WTC11 (cell line): ENCODE results near the gene TBC1D22B. TPM values are rescaled to one million over a fixed set of nuclear protein-coding genes. Genes with fewer than 3 reads are reported as not detected.
"Not testable (repeated sequence)": the region's sequence is repeated elsewhere in the genome, so short reads cannot be mapped to it uniquely, and the experiment has no call there.

Experiments
- ATAC-seq: fragments of 200-7000 bp; cut with Tn5 transposase; 2 replicates; pipeline ENCODE4 v1.10.0; 2021; ENCODE audit warnings: mild to moderate bottlenecking, moderate library complexity
- CTCF ChIA-PET: fragments of 300-600 bp; sonication (Branson Sonifier 250); formaldehyde crosslinking; loops from one replicate; lab custom pipeline; 2021; ENCODE audit warnings: antibody characterized with exemption; lab: Charles Lee
- POLR2A ChIA-PET: fragments of 350-600 bp; sonication (Branson Sonifier 250); formaldehyde crosslinking; loops from one replicate; lab custom pipeline; 2021; ENCODE audit warnings: antibody characterized with exemption; lab: Charles Lee
- DNase-seq: peaks from one replicate; pipeline ENCODE4 v3.0.0; 2021; ENCODE audit warnings: low spot score
- H3K27ac Mint-ChIP-seq: 2 replicates; pipeline ENCODE4 v1.8.0; 2021; ENCODE audit warnings: mixed read lengths
- H3K27me3 Mint-ChIP-seq: 2 replicates; pipeline ENCODE4 v1.8.0; 2021; ENCODE audit warnings: low read depth, mild to moderate bottlenecking, moderate library complexity, mixed read lengths
- H3K36me3 Mint-ChIP-seq: 2 replicates; pipeline ENCODE4 v1.8.0; 2021; ENCODE audit warnings: mixed read lengths
- H3K4me1 Mint-ChIP-seq: 2 replicates; pipeline ENCODE4 v1.8.0; 2022; ENCODE audit warnings: mixed read lengths
- H3K4me3 Mint-ChIP-seq: 2 replicates; pipeline ENCODE4 v1.8.0; 2021; ENCODE audit warnings: mild to moderate bottlenecking, moderate library complexity, mixed read lengths
- H3K9me3 Mint-ChIP-seq: 2 replicates; pipeline ENCODE4 v1.8.0; 2021; ENCODE audit warnings: mixed read lengths
- CREB1 ChIP-seq: sonication (generic); formaldehyde crosslinking; IDR thresholded peaks from 2 replicates; pipeline ENCODE4 v1.8.0; 2023; ENCODE audit warnings: mild to moderate bottlenecking, missing genetic modification reagents
- FOXJ3 ChIP-seq: sonication (generic); formaldehyde crosslinking; IDR thresholded peaks from 2 replicates; pipeline ENCODE4 v1.9.0; 2021; ENCODE audit warnings: missing genetic modification reagents, mild to moderate bottlenecking, borderline replicate concordance
- GABPB1 ChIP-seq: sonication (generic); formaldehyde crosslinking; IDR thresholded peaks from 2 replicates; pipeline ENCODE4 v1.8.1; 2023; ENCODE audit warnings: mild to moderate bottlenecking, missing genetic modification reagents
- IRF2 ChIP-seq: sonication (generic); formaldehyde crosslinking; IDR thresholded peaks from 2 replicates; pipeline ENCODE4 v1.8.0; 2022; ENCODE audit warnings: low read depth, missing genetic modification reagents, borderline replicate concordance
- NR1H2 ChIP-seq: sonication (generic); formaldehyde crosslinking; IDR thresholded peaks from 2 replicates; pipeline ENCODE4 v1.9.0; 2021; ENCODE audit warnings: mild to moderate bottlenecking, moderate library complexity, missing genetic modification reagents
- OVOL2 ChIP-seq: fragments of 250-450 bp; sonication (Bioruptor Pico); IDR thresholded peaks from 2 replicates; pipeline ENCODE4 v1.9.0; 2021; ENCODE audit warnings: mild to moderate bottlenecking, borderline replicate concordance
- TP53 ChIP-seq: sonication (generic); formaldehyde crosslinking; IDR thresholded peaks from 2 replicates; pipeline ENCODE4 v1.8.1; 2023; ENCODE audit warnings: mild to moderate bottlenecking, missing genetic modification reagents
- ZNF121 ChIP-seq: sonication (generic); formaldehyde crosslinking; IDR thresholded peaks from 2 replicates; pipeline ENCODE4 v1.8.0; 2023; ENCODE audit warnings: missing genetic modification reagents
- ZNF138 ChIP-seq: sonication (generic); formaldehyde crosslinking; conservative IDR thresholded peaks from 2 replicates; pipeline ENCODE4 v1.8.1; 2022; ENCODE audit warnings: mild to moderate bottlenecking, moderate library complexity, missing genetic modification reagents
- ZNF317 ChIP-seq: sonication (generic); formaldehyde crosslinking; IDR thresholded peaks from 2 replicates; pipeline ENCODE4 v1.8.1; 2023; ENCODE audit warnings: low read depth, mild to moderate bottlenecking, moderate library complexity, missing genetic modification reagents, borderline replicate concordance
- ZNF423 ChIP-seq: fragments of 250-450 bp; sonication (Bioruptor Pico); IDR thresholded peaks from 2 replicates; pipeline ENCODE4 v2.1.2; 2022; ENCODE audit warnings: mild to moderate bottlenecking, moderate library complexity
- ZNF671 ChIP-seq: fragments of 250-450 bp; sonication (Bioruptor Pico); IDR thresholded peaks from 2 replicates; pipeline ENCODE4 v1.8.0; 2021; ENCODE audit warnings: mild to moderate bottlenecking
- total RNA-seq: library from RNA; stranded (reverse); gene quantifications from 3 replicates; pipeline ENCODE4 v1.2.3, GENCODE V29; 2021
- TF ChIP-seq, protein P1 (sequence below): sonication (generic); formaldehyde crosslinking; IDR thresholded peaks from 2 replicates; pipeline ENCODE4 v1.8.1; 2023; ENCODE audit warnings: mild to moderate bottlenecking, missing genetic modification reagents, moderate library complexity
- TF ChIP-seq, protein P2 (sequence below): fragments of 250-450 bp; sonication (Bioruptor Pico); IDR thresholded peaks from 2 replicates; pipeline ENCODE4 v1.9.0; 2021; ENCODE audit warnings: mild to moderate bottlenecking
- TF ChIP-seq, protein P3 (sequence below): fragments of 250-450 bp; sonication (Bioruptor Pico); IDR thresholded peaks from 2 replicates; pipeline ENCODE4 v1.8.0; 2021; ENCODE audit warnings: mild to moderate bottlenecking
- TF ChIP-seq, protein P4 (sequence below): sonication (generic); formaldehyde crosslinking; IDR thresholded peaks from 2 replicates; pipeline ENCODE4 v1.8.1; 2022; ENCODE audit warnings: mild to moderate bottlenecking, moderate library complexity, missing genetic modification reagents
- TF ChIP-seq, protein P5 (sequence below): fragments of 250-450 bp; sonication (Bioruptor Pico); IDR thresholded peaks from 2 replicates; pipeline ENCODE4 v2.1.2; 2022; ENCODE audit warnings: mild to moderate bottlenecking, moderate library complexity
- TF ChIP-seq, protein P6 (sequence below): sonication (generic); formaldehyde crosslinking; IDR thresholded peaks from 2 replicates; pipeline ENCODE4 v1.8.1; 2022; ENCODE audit warnings: low read depth, missing genetic modification reagents, borderline replicate concordance
- TF ChIP-seq, protein P7 (sequence below): fragments of 250-450 bp; sonication (Bioruptor Pico); IDR thresholded peaks from 2 replicates; pipeline ENCODE4 v1.9.0; 2021; ENCODE audit warnings: mild to moderate bottlenecking, borderline replicate concordance
- TF ChIP-seq, protein P8 (sequence below): sonication (generic); formaldehyde crosslinking; IDR thresholded peaks from 2 replicates; pipeline ENCODE4 v1.8.0; 2022; ENCODE audit warnings: mild to moderate bottlenecking, missing genetic modification reagents

Gene TBC1D22B
- total RNA-seq, 1 experiment from 2014 or later, result 16.4 TPM

DNA sequence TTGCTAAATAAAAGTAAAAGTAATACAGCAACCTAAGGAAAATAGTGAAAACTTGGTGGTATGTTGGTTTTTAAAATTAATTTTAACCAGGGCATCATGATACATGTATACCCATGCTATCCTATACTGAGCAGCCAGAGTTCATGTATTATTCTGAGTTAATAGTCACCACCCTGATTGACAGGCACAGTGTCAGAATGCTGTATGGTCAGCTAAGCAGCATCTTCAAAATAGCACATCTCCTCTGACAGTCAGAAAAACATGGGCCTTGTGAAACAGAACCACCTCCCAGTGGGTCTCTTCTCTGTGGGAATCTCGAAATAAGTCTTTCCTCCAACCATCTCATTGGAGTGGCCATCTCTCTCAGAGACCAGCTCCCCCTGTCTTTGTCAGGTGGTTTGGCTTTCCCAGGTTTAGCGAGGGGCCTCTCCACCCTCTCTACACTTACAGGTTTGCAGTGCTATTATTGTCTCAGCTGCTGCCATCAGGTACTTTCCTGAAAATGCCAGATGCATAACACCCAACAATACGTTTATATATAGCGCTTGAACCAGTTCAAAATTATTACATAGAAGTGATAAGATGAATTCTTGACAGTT lies 49.2 kb downstream of the TBC1D22B start:
- CTCF ChIA-PET, result interaction anchor here (1.0 to 2.0 kb wide), 4 partner anchors 8 to 65 kb away, joined by 3 to 11 read pairs (median 4); no protein-coding TSS in a partner anchor
- no peak overlapping the region for H3K4me3 Mint-ChIP-seq
- ATAC-seq (peak; percentile 67), DNase-seq (no peak)
- POLR2A ChIA-PET, result no interaction called here
- peaks cover 21% of the 10 kb centered on the region; the same call in 1 of the 2 replicates for H3K36me3 Mint-ChIP-seq
- H3K9me3 Mint-ChIP-seq, result no peaks in the 10 kb centered on the region
- H3K4me1 Mint-ChIP-seq, result no peaks in the 10 kb centered on the region
- H3K27ac Mint-ChIP-seq, result no peak overlapping the region
- H3K27me3 Mint-ChIP-seq, result no peaks in the 10 kb centered on the region
- TF ChIP-seq TP53 (CRISPR knock-in tag) (no peak), ZNF671 (CRISPR knock-in tag) (no peak), GABPB1 (CRISPR knock-in tag) (no peak), CREB1 (CRISPR knock-in tag) (no peak), IRF2 (CRISPR knock-in tag) (no peak), ZNF317 (no peak), FOXJ3 (CRISPR knock-in tag) (no peak), ZNF121 (no peak), ZNF138 (CRISPR knock-in tag) (no peak), OVOL2 (CRISPR knock-in tag) (no peak), ZNF423 (no peak), NR1H2 (CRISPR knock-in tag) (no peak)
- TF ChIP-seq, protein P1, sequence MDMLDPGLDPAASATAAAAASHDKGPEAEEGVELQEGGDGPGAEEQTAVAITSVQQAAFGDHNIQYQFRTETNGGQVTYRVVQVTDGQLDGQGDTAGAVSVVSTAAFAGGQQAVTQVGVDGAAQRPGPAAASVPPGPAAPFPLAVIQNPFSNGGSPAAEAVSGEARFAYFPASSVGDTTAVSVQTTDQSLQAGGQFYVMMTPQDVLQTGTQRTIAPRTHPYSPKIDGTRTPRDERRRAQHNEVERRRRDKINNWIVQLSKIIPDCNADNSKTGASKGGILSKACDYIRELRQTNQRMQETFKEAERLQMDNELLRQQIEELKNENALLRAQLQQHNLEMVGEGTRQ (CRISPR knock-in tag), result no peak
- TF ChIP-seq, protein P2, sequence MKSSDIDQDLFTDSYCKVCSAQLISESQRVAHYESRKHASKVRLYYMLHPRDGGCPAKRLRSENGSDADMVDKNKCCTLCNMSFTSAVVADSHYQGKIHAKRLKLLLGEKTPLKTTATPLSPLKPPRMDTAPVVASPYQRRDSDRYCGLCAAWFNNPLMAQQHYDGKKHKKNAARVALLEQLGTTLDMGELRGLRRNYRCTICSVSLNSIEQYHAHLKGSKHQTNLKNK (CRISPR knock-in tag), result no peak
- TF ChIP-seq, protein P3, sequence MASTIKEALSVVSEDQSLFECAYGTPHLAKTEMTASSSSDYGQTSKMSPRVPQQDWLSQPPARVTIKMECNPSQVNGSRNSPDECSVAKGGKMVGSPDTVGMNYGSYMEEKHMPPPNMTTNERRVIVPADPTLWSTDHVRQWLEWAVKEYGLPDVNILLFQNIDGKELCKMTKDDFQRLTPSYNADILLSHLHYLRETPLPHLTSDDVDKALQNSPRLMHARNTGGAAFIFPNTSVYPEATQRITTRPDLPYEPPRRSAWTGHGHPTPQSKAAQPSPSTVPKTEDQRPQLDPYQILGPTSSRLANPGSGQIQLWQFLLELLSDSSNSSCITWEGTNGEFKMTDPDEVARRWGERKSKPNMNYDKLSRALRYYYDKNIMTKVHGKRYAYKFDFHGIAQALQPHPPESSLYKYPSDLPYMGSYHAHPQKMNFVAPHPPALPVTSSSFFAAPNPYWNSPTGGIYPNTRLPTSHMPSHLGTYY (CRISPR knock-in tag), result no peak
- TF ChIP-seq, protein P4, sequence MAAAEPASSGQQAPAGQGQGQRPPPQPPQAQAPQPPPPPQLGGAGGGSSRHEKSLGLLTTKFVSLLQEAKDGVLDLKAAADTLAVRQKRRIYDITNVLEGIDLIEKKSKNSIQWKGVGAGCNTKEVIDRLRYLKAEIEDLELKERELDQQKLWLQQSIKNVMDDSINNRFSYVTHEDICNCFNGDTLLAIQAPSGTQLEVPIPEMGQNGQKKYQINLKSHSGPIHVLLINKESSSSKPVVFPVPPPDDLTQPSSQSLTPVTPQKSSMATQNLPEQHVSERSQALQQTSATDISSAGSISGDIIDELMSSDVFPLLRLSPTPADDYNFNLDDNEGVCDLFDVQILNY (CRISPR knock-in tag), result no peak
- TF ChIP-seq, protein P5, sequence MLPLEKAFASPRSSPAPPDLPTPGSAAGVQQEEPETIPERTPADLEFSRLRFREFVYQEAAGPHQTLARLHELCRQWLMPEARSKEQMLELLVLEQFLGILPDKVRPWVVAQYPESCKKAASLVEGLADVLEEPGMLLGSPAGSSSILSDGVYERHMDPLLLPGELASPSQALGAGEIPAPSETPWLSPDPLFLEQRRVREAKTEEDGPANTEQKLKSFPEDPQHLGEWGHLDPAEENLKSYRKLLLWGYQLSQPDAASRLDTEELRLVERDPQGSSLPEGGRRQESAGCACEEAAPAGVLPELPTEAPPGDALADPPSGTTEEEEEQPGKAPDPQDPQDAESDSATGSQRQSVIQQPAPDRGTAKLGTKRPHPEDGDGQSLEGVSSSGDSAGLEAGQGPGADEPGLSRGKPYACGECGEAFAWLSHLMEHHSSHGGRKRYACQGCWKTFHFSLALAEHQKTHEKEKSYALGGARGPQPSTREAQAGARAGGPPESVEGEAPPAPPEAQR (CRISPR knock-in tag), result no peak
- TF ChIP-seq, protein P6, sequence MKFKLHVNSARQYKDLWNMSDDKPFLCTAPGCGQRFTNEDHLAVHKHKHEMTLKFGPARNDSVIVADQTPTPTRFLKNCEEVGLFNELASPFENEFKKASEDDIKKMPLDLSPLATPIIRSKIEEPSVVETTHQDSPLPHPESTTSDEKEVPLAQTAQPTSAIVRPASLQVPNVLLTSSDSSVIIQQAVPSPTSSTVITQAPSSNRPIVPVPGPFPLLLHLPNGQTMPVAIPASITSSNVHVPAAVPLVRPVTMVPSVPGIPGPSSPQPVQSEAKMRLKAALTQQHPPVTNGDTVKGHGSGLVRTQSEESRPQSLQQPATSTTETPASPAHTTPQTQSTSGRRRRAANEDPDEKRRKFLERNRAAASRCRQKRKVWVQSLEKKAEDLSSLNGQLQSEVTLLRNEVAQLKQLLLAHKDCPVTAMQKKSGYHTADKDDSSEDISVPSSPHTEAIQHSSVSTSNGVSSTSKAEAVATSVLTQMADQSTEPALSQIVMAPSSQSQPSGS (CRISPR knock-in tag), result no peak
- TF ChIP-seq, protein P7, sequence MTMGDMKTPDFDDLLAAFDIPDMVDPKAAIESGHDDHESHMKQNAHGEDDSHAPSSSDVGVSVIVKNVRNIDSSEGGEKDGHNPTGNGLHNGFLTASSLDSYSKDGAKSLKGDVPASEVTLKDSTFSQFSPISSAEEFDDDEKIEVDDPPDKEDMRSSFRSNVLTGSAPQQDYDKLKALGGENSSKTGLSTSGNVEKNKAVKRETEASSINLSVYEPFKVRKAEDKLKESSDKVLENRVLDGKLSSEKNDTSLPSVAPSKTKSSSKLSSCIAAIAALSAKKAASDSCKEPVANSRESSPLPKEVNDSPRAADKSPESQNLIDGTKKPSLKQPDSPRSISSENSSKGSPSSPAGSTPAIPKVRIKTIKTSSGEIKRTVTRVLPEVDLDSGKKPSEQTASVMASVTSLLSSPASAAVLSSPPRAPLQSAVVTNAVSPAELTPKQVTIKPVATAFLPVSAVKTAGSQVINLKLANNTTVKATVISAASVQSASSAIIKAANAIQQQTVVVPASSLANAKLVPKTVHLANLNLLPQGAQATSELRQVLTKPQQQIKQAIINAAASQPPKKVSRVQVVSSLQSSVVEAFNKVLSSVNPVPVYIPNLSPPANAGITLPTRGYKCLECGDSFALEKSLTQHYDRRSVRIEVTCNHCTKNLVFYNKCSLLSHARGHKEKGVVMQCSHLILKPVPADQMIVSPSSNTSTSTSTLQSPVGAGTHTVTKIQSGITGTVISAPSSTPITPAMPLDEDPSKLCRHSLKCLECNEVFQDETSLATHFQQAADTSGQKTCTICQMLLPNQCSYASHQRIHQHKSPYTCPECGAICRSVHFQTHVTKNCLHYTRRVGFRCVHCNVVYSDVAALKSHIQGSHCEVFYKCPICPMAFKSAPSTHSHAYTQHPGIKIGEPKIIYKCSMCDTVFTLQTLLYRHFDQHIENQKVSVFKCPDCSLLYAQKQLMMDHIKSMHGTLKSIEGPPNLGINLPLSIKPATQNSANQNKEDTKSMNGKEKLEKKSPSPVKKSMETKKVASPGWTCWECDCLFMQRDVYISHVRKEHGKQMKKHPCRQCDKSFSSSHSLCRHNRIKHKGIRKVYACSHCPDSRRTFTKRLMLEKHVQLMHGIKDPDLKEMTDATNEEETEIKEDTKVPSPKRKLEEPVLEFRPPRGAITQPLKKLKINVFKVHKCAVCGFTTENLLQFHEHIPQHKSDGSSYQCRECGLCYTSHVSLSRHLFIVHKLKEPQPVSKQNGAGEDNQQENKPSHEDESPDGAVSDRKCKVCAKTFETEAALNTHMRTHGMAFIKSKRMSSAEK (CRISPR knock-in tag), result no peak
- TF ChIP-seq, protein P8, sequence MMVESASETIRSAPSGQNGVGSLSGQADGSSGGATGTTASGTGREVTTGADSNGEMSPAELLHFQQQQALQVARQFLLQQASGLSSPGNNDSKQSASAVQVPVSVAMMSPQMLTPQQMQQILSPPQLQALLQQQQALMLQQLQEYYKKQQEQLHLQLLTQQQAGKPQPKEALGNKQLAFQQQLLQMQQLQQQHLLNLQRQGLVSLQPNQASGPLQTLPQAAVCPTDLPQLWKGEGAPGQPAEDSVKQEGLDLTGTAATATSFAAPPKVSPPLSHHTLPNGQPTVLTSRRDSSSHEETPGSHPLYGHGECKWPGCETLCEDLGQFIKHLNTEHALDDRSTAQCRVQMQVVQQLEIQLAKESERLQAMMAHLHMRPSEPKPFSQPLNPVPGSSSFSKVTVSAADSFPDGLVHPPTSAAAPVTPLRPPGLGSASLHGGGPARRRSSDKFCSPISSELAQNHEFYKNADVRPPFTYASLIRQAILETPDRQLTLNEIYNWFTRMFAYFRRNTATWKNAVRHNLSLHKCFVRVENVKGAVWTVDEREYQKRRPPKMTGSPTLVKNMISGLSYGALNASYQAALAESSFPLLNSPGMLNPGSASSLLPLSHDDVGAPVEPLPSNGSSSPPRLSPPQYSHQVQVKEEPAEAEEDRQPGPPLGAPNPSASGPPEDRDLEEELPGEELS (CRISPR knock-in tag), result no peak
- TF ChIP-seq, all 79 proteins: peak for 0

DNA sequence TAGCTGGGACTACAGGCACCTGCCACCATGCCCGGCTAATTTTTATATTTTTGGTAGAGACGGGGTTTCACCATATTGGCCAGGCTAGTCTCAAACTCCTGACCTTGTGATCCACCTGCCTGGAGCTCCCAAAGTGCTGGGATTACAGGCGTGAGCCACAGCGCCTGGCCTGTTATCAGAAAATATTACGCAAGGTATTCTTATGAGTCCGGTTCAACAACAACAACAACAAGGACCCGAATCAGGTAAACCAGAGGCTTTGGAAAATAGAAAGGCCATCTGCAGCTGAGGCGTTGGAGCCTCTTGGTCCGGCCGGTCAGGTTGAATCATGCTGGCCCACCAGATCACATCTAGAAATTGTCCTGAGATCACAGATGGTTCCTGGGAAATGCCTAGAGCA lies 49.9 kb downstream of the TBC1D22B start:
- POLR2A ChIA-PET, H3K4me3 Mint-ChIP-seq, H3K27ac Mint-ChIP-seq, H3K9me3 Mint-ChIP-seq, H3K4me1 Mint-ChIP-seq, ATAC-seq, H3K27me3 Mint-ChIP-seq, DNase-seq: not testable (repeated sequence)
- CTCF ChIA-PET, result interaction anchor here (1.0 to 2.0 kb wide), 3 partner anchors 9 to 66 kb away, joined by 3 to 11 read pairs (median 4); no protein-coding TSS in a partner anchor
- peaks cover 21% of the 10 kb centered on the region; the same call in 1 of the 2 replicates for H3K36me3 Mint-ChIP-seq
